HPDE6-E6E7 (cell line): ENCODE measurements around the gene LRRC63.

Experiments used
- DNase-seq: peaks from one replicate; pipeline ENCODE4 v3.0.0; 2011; ENCODE audit warnings: missing footprints; ENCODE audit errors: extremely low spot score

LRRC63 gene

DNA sequence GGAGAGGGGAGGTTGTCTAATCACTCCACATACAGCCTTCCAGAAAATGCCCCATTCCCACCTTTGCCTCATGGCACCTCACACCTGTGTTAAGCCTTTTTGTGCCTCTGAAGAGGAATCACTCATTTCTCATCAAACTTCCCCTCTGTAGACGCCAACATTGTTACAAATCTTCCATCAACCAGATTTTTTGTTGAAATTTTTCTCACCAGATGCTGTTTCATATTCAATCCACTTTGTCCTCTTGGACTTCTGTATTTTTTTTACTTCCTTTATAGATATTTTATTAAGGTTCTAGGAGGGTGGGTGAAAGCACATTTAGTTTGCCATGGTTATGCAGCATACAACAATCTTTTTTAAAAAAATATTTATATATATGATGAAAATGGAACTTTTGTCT lies 101.3 kb downstream of the LRRC63 start:
- DNase-seq = no peak

DNA sequence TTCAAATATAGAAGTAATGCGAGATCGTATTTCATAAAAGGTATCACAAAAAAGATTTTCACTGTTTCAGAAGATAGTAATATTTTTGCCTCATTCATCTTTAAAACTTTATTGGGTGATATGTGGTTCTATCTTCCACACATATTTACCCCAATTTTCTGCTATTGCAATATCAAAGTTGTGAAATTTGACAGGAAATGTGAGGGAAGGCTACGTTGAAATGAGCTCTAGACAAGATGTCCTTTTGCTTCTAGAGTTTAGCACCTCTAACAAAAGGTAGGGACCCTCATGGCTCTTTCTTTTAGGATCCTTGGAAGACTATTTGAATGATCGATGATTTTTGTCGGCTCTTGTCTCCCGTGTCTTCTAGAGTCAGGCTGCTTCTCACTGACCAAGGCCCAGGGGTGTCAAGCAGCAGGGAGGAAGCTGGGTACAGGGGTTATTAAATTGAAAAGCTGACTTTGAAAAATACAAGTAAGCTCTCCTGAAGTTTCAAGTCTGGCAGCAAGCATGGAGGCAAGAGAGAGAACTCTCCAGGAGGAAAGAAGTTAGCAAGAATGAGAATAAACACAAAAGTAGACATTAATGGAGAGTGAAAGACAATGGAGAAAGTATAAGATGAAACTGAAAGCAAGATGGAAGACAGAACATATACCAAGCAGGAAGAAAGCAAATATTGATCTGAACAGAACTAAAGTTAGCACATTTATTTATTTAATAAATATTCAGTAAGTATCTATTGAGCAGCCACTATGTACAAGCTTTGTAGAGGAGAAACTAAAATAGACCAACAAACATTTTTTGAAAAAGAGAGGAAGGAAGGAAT lies 101.9 kb downstream of the LRRC63 start:
- DNase-seq = no peak

DNA sequence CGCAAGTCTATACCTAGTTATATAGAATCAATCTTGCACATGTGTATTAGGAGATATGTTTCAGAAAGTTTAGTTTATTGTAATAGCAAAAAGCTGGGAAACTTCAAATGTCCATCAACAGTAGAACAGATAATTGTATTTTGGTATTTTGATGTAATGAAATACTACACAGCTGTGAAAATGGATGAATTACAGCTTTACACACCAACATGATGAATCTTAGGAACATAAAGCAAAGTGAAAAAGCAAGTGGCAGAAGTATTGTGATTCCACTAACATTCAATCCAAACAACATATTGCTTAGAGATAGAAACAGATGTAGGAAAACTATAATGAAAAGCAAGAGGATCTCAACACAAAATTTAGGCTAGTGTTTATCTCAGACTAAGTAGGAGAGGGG lies 102.9 kb downstream of the LRRC63 start:
- DNase-seq = no peak

DNA sequence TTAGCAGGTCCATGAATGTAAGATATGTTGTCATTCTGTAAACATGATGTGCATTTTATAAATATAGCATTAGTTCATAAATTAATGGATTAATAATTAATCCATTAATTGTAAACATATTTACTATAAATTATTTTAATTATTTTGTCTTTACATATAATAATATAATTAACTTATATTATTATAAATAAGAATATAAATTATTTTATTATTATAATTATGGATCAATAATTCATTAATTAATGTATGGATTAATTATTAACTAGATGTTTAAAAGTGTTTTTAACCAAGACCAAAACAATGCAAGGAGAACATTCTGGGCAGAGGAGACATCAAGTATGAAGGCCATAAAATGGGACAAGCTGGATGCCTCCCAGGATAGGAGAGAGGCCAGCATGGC lies 103.3 kb downstream of the LRRC63 start:
- DNase-seq = no peak

DNA sequence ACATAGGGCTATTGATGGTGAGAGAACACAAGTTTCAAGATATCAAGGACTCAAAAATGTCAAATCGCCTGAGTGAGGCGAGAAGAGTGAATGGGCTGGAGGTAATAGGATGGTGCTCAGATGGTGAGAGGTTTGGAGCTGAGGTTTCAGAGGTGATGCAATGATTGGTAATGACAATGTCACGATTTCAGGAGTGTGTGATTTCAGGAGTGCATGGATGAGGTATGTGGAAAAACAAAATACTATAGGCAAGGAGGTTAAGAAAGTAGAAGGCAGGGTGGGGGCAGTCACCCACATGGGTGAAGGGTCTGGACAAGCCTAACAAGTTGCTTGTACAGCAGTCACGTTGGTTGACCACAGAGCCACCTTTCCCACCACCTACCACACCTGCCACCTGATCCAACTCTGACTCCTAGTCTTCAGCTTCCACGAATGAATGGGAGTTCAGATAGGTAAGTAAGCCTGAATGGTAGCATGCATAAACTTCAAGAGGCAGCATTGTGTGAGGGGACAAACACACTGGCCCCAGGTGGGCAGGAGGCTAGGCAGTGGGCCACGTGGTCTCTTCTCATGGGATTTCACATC lies 103.9 kb downstream of the LRRC63 start:
- DNase-seq = no peak

DNA sequence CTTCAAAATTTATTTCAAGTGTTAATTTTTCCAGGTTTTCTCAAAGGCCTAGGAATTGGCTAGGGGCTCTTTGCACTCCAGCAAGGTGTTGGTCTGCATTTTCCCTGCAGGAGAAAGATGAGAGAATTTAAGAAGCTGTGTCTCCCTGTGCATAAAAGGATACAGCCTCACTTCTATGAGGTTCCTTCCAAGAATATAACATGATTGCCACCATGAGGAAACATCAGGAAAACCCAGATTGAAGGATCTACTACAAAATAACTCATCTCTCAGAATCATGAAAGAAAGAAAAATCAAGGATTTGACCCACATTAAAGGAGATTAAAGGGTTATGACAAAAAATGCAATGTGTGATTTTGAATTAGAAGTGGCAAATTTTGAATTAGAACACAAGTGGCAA lies 105.4 kb downstream of the LRRC63 start:
- no peak for DNase-seq

DNA sequence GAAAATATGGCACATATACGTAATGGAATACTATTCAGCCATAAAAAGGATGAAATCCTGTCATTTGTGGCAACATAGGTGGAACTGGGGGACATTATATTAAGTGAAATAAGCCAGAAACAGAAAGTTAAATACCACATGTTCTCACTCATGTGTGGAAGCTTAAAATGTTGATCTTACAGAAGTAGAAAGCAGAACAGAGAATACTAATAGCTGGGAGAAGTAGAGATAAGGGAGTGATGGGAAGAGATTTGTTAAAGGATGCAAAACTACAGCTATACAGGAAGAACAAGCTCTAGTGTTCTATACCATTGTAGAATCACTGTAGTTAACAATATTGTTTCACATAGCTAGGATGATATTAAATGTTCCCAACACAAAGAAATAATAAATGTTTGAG lies 107.3 kb downstream of the LRRC63 start:
- DNase-seq = no peak

DNA sequence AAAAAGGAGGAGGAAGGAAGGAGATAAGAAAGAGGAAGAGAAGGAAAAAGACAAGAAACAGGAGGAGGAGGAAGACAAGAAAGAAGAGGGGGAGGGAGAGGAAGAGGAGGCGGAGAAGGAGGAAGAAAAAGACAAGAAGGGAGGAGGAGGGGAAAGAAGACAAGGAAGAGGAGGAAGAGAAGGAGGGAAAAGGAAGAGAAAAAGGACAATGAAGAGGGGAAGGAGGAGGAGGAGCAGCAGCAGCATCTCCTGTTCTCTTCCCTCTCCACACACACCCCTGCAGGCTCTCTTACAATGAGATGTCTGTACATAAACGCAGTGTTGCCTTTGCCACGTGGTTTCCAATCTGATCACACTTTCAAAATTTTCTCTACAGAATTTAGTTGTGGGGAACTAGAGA lies 108.7 kb downstream of the LRRC63 start:
- no peak for DNase-seq

DNA sequence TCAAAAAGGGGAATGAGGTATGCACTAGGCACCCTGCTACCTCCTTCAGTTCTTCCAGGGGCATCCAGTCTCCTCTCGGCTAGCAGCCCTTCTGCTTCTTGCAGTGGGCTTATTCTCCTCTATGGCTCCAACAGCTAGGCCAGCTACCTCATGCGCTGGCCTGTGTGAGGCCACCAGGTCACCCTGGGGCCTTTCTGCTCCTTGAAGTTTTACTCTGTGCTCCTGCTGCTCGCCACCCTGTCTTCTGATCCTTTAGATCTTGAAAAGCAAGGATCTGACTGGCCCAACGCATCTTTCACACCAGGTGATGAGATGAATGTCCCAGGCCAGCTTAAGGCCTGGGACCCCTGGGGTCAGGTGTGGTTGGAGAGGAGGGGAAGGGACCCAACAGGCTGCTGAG lies 109.1 kb downstream of the LRRC63 start:
- no peak for DNase-seq

DNA sequence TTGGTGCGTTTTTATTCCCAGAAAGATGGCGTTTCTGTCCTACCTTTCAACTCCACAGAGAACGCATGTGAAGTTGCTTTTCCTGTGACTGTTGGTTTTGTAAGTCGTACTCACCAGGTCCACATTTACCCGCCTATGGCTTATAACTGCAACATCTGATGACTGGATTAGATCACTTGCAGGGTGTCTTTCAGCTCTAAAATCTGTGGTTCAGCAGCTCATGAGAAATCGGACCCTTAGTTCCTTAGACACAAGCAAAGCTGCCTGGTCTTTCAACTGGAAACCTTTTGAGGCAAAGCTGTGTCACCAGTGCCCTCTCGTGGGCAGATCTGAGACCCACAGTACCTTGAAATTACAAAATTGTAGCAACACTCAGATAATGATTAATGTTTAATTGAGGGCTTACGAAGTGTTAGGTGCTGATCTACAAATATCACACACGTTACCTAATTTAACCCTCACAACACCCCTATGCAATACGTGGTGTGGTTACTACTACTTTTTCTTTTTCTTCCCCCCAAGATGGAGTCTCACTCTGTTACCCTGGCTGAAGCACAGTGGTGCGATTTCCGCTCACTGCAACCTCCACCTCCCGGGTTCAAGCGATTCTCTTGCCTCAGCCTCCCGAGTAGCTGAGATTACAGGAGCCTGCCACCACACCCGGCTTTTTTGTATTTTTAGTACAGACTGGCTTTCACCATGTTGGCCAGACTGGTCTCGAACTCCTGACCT lies 109.9 kb downstream of the LRRC63 start:
- no peak for DNase-seq

DNA sequence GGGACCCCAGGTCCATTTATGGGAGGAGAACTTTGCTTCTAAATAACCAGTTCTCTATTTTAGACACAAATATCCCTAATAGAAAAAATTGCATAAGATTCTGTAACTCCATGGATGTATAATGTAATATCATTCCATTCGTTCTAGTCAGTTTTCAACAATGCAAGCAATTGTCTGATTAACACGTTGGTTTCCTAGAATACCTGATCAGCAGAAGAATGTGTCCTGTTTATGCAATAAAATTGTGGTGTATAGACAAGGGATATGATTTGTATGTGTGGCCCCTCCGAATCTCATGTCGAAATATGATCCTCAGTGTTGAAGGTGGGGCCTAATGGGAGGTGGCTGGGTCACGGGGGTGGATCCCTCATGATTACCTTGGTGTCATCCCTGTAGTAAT lies 113.2 kb downstream of the LRRC63 start:
- DNase-seq = no peak
